ENCODE data around the gene SYNCRIP. TPM values are rescaled to one million over a fixed set of nuclear protein-coding genes. Genes with fewer than 3 reads are reported as not detected.
A peak's percentile ranks its signal among the peaks of the same experiment; 100 is the strongest.
"Not testable (repeated sequence)": the region's sequence is repeated elsewhere in the genome, so short reads cannot be mapped to it uniquely, and the experiment has no call there.

The SYNCRIP gene
- total RNA-seq, 1 donor = 59.4 TPM

GRCh38 chr6:85684809-85685171 lies 42.1 kb upstream of the SYNCRIP start:
- Histone ChIP-seq H3K4me1 (ENCODE audit: insufficient read depth, low read length) (peaks cover 8% of the 10 kb centered on the region), H3K79me2 (ENCODE audit: insufficient read depth, low read length) (no peaks in the 10 kb centered on the region), H2AFZ (ENCODE audit: low read length) (no peak overlapping the region), H3K4me3 (ENCODE audit: insufficient read depth, low read length) (no peak overlapping the region), H3K27ac (ENCODE audit: low read depth, low read length) (no peak overlapping the region), H3K4me2 (ENCODE audit: insufficient read depth, low read length) (no peak overlapping the region), H3K36me3 (ENCODE audit: insufficient read depth, low read length) (no peaks in the 10 kb centered on the region), H3K9me3 (ENCODE audit: low read depth, low read length) (no peaks in the 10 kb centered on the region), H4K20me1 (ENCODE audit: insufficient read depth, low read length) (no peaks in the 10 kb centered on the region), H3K27me3 (ENCODE audit: insufficient read depth, low read length) (no peaks in the 10 kb centered on the region)
- TF ChIP-seq CTCF (IDR thresholded peaks at IDR 0.05; ENCODE audit: extremely low read depth, low read depth, low read length) = no peak
- no peak for DNase-seq (ENCODE audit: insufficient read length, low spot score, missing footprints)

GRCh38 chr6:85684133-85684808 lies 41.6 kb upstream of the SYNCRIP start:
- Histone ChIP-seq H3K27me3 (ENCODE audit: insufficient read depth, low read length) (no peaks in the 10 kb centered on the region), H2AFZ (ENCODE audit: low read length) (no peak overlapping the region), H3K9me3 (ENCODE audit: low read depth, low read length) (no peaks in the 10 kb centered on the region), H3K4me3 (ENCODE audit: insufficient read depth, low read length) (no peak overlapping the region), H3K27ac (ENCODE audit: low read depth, low read length) (no peak overlapping the region), H3K79me2 (ENCODE audit: insufficient read depth, low read length) (no peaks in the 10 kb centered on the region), H3K4me2 (ENCODE audit: insufficient read depth, low read length) (no peak overlapping the region), H3K36me3 (ENCODE audit: insufficient read depth, low read length) (no peaks in the 10 kb centered on the region), H3K4me1 (ENCODE audit: insufficient read depth, low read length) (peaks cover 8% of the 10 kb centered on the region), H4K20me1 (ENCODE audit: insufficient read depth, low read length) (no peaks in the 10 kb centered on the region)
- DNase-seq (ENCODE audit: insufficient read length, low spot score, missing footprints) = peak; percentile 43
- TF ChIP-seq CTCF (IDR thresholded peaks at IDR 0.05; ENCODE audit: extremely low read depth, low read depth, low read length) = no peak

GRCh38 chr6:85681899-85682298 lies 39.2 kb upstream of the SYNCRIP start:
- Histone ChIP-seq H4K20me1 (ENCODE audit: insufficient read depth, low read length) (peaks cover 13% of the 10 kb centered on the region), H3K79me2 (ENCODE audit: insufficient read depth, low read length) (peaks cover 16% of the 10 kb centered on the region)
- H3K4me3 ChIP-seq (ENCODE audit: insufficient read depth, low read length); H3K4me2 ChIP-seq (ENCODE audit: insufficient read depth, low read length); H2AFZ ChIP-seq (ENCODE audit: low read length); H3K36me3 ChIP-seq (ENCODE audit: insufficient read depth, low read length); H3K27ac ChIP-seq (ENCODE audit: low read depth, low read length); H3K9me3 ChIP-seq (ENCODE audit: low read depth, low read length); H3K4me1 ChIP-seq (ENCODE audit: insufficient read depth, low read length); DNase-seq (ENCODE audit: insufficient read length, low spot score, missing footprints); H3K27me3 ChIP-seq (ENCODE audit: insufficient read depth, low read length): not testable (repeated sequence)

- peaks cover 22% of the 10 kb centered on the region for H3K36me3 ChIP-seq (ENCODE audit: insufficient read depth, low read length)
- no peak for TF ChIP-seq CTCF (IDR thresholded peaks at IDR 0.05; ENCODE audit: extremely low read depth, low read depth, low read length)
- peaks cover 14% of the 10 kb centered on the region for H3K4me1 ChIP-seq (ENCODE audit: insufficient read depth, low read length)
- H3K4me2 ChIP-seq (ENCODE audit: insufficient read depth, low read length) = peak overlapping the region; percentile 83
- peak overlapping the region; percentile 72 for H2AFZ ChIP-seq (ENCODE audit: low read length)
- peak overlapping the region; percentile 87 for H3K4me3 ChIP-seq (ENCODE audit: insufficient read depth, low read length)
- H3K27me3 ChIP-seq (ENCODE audit: insufficient read depth, low read length) = no peaks in the 10 kb centered on the region
- H3K9me3 ChIP-seq (ENCODE audit: low read depth, low read length) = no peaks in the 10 kb centered on the region
- peaks cover 31% of the 10 kb centered on the region for H3K79me2 ChIP-seq (ENCODE audit: insufficient read depth, low read length)
- no peak for DNase-seq (ENCODE audit: insufficient read length, low spot score, missing footprints)
- peak overlapping the region; percentile 90 for H3K27ac ChIP-seq (ENCODE audit: low read depth, low read length)
- peaks cover 28% of the 10 kb centered on the region for H4K20me1 ChIP-seq (ENCODE audit: insufficient read depth, low read length)
Observed at GRCh38 chr6:85680388-85680787, 37.7 kb upstream of the SYNCRIP start.

All from osteoblast (primary cell).